DND-41 (cell line): Measurements from ENCODE around the gene KISS1R.

Source experiments
- ATAC-seq: fragments of 200-7000 bp; cut with Tn5 transposase; 3 replicates; pipeline ENCODE4 v1.9.1; 2021; ENCODE audit warnings: low read depth; ENCODE audit not compliant: insufficient read depth
- DNase-seq: peaks from one replicate; pipeline ENCODE4 v3.0.0-alpha.2; 2020
- H2AFZ ChIP-seq: 2 replicates; pipeline ENCODE4 v1.6.0; 2012; ENCODE audit warnings: low read depth, low read length
- H3K27ac ChIP-seq: 2 replicates; pipeline ENCODE4 v1.5.1; 2012; ENCODE audit warnings: low read length, inconsistent platforms
- H3K27me3 ChIP-seq: fragments of 200-600 bp; sonication (generic); 2 replicates; pipeline ENCODE4 v1.6.0; 2012; ENCODE audit warnings: low read length, mild to moderate bottlenecking, inconsistent platforms; ENCODE audit not compliant: insufficient read depth, poor library complexity
- H3K36me3 ChIP-seq: 2 replicates; pipeline ENCODE4 v1.5.1; 2012; ENCODE audit warnings: low read length, inconsistent platforms; ENCODE audit not compliant: insufficient read depth
- H3K4me1 ChIP-seq: 2 replicates; pipeline ENCODE4 v1.5.1; 2012; ENCODE audit warnings: mild to moderate bottlenecking, low read length; ENCODE audit not compliant: insufficient read depth
- H3K4me2 ChIP-seq: 2 replicates; pipeline ENCODE4 v1.6.0; 2012; ENCODE audit warnings: mild to moderate bottlenecking, moderate library complexity, low read length, inconsistent platforms; ENCODE audit not compliant: insufficient read depth
- H3K4me3 ChIP-seq, 2 experiments: fragments of 200-600 bp in 1 of 2; shearing (Covaris generic) in 1 of 2; 2 replicates each; pipeline ENCODE4 v1.5.1; 2012 to 2016; ENCODE audit warnings: inconsistent platforms in 2 of 2, low read length in 2 of 2, mild to moderate bottlenecking in 2 of 2, low read depth in 1 of 2, moderate library complexity in 1 of 2
- H3K79me2 ChIP-seq: 2 replicates; pipeline ENCODE4 v1.6.0; 2012; ENCODE audit warnings: low read length, inconsistent platforms; ENCODE audit not compliant: insufficient read depth
- H3K9ac ChIP-seq: 2 replicates; pipeline ENCODE4 v1.6.0; 2012; ENCODE audit warnings: low read depth, mild to moderate bottlenecking, inconsistent platforms, low read length, moderate library complexity
- H3K9me3 ChIP-seq: 2 replicates; pipeline ENCODE4 v1.5.1; 2012; ENCODE audit warnings: low read length, moderate library complexity, mild to moderate bottlenecking, inconsistent platforms; ENCODE audit not compliant: insufficient read depth, severe bottlenecking
- H4K20me1 ChIP-seq: 2 replicates; pipeline ENCODE4 v1.6.0; 2012; ENCODE audit warnings: low read length; ENCODE audit not compliant: insufficient read depth
- CTCF ChIP-seq: IDR thresholded peaks from 2 replicates; pipeline ENCODE4 v1.5.1; 2012; ENCODE audit warnings: borderline replicate concordance, low read length, moderate library complexity, mild to moderate bottlenecking; ENCODE audit not compliant: poor library complexity, severe bottlenecking; ENCODE audit errors: extremely low read depth
- EZH2 ChIP-seq: IDR thresholded peaks from 3 replicates; pipeline ENCODE4 v1.6.1; 2012; ENCODE audit warnings: borderline replicate concordance, low read depth, mild to moderate bottlenecking, moderate library complexity, low read length, inconsistent platforms; ENCODE audit not compliant: severe bottlenecking

KISS1R gene

GRCh38 chr19:960601-960938 is 43.4 kb downstream of the KISS1R start:
- no peaks in the 10 kb centered on the region for H3K4me1 ChIP-seq
- H3K27ac ChIP-seq: no peak overlapping the region
- no peaks in the 10 kb centered on the region for H3K9me3 ChIP-seq
- no peak overlapping the region for H3K4me3 ChIP-seq
- no peaks in the 10 kb centered on the region for H3K27me3 ChIP-seq
- peaks cover 46% of the 10 kb centered on the region for H3K36me3 ChIP-seq
- peaks cover 25% of the 10 kb centered on the region for H4K20me1 ChIP-seq
- peaks cover 7% of the 10 kb centered on the region for H3K79me2 ChIP-seq
- TF ChIP-seq EZH2 (no peak), CTCF (no peak)
- no peak overlapping the region for H3K9ac ChIP-seq
- no peak for ATAC-seq
- H3K4me2 ChIP-seq: no peak overlapping the region
- H2AFZ ChIP-seq: no peak overlapping the region
- no peak for DNase-seq

DNA sequence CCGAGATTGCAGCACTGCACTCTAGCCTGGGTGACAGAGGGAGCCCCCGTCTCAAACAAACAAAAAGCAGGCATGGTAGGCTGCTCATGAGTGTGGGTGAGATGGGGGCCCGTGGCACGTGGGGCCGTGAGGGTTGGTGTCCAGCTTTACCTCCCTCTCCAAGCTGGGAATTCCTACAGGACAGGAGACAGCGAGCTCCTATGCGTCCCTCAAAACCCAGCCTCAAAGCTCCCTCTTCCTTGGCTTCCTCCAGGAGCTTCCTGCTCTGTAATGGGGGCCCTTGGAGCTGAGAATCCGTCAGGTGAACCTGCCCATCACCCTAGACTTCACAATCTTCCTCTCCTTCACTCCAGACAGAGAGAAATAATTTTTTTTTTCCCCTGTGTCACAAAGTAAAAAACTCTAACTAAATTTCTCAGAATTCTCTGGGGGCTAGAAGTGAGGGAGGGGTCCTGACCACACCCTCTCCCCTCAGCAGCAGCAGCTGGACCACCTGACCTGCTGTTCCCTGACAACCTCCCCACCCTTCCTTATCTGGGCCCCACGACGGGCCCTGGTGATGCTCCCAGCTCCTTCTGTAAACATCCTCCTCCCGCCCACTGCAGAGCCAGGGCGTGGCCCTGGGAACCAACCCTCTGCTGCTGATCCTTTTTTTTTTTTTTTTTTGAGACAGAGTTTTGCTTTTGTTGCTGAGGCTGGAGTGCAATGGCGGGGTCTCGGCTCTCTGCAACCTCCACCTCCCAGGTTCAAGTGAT is 44.9 kb downstream of the KISS1R start:
- Histone ChIP-seq H2AFZ (no peak overlapping the region), H3K27ac (no peak overlapping the region), H3K4me3 (no peak overlapping the region), H3K9ac (no peak overlapping the region), H3K27me3 (no peaks in the 10 kb centered on the region), H4K20me1 (peaks cover 13% of the 10 kb centered on the region), H3K36me3 (peaks cover 52% of the 10 kb centered on the region), H3K9me3 (no peaks in the 10 kb centered on the region), H3K79me2 (no peaks in the 10 kb centered on the region; the same call in 1 of the 2 replicates), H3K4me2 (no peak overlapping the region), H3K4me1 (no peaks in the 10 kb centered on the region)
- no peak for ATAC-seq
- DNase-seq: peak; percentile 14
- TF ChIP-seq CTCF (no peak), EZH2 (no peak)

- Histone ChIP-seq H3K9me3 (no peaks in the 10 kb centered on the region), H3K4me2 (no peak overlapping the region), H3K27ac (no peak overlapping the region)
Observed at GRCh38 chr19:962683-963400, 45.7 kb downstream of the KISS1R start.

More at GRCh38 chr19:962683-963400, 45.7 kb downstream of the KISS1R start:
- Histone ChIP-seq H3K9ac (no peak overlapping the region), H3K4me3 (no peak overlapping the region), H3K27me3 (no peaks in the 10 kb centered on the region), H3K79me2 (no peaks in the 10 kb centered on the region; the same call in 1 of the 2 replicates), H2AFZ (no peak overlapping the region), H4K20me1 (0 out of 2 replicates have a peak, but pooled peaks cover 8% of the 10 kb centered on the region), H3K4me1 (no peaks in the 10 kb centered on the region), H3K36me3 (peaks cover 58% of the 10 kb centered on the region)
- ATAC-seq (no peak), DNase-seq (no peak)
- no peak for TF ChIP-seq EZH2
- TF ChIP-seq CTCF: no peak
